GM12801 (cell line): Measurements from ENCODE around the gene EPSTI1.

Experiments used
- CTCF ChIP-seq: IDR thresholded peaks from one replicate; pipeline ENCODE4 v1.5.1; 2011; ENCODE audit warnings: control low read depth; ENCODE audit not compliant: insufficient read length; ENCODE audit errors: extremely low read depth

EPSTI1 gene

GRCh38 chr13:42873081-42873480 lies 119.0 kb downstream of the EPSTI1 start:
- no peak for TF ChIP-seq CTCF

GRCh38 chr13:42867232-42867631 lies 124.8 kb downstream of the EPSTI1 start:
- TF ChIP-seq CTCF = no peak

DNA sequence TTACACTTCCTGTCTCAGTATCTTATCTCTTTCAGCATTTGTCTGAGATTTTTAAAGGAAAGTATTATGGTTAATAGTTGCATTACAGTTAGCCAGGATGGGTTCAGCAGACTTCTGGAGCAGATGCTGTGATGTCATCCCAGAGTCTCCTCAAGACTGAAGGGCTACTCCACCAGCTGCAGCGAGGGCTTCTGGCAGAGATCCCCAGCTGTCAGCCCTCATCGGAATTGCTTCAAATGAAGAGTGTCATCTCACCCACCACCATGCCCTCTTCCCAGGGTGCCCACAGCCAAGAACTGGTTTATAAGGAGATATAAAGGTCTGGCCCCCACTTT lies 126.3 kb downstream of the EPSTI1 start:
- no peak for TF ChIP-seq CTCF

DNA sequence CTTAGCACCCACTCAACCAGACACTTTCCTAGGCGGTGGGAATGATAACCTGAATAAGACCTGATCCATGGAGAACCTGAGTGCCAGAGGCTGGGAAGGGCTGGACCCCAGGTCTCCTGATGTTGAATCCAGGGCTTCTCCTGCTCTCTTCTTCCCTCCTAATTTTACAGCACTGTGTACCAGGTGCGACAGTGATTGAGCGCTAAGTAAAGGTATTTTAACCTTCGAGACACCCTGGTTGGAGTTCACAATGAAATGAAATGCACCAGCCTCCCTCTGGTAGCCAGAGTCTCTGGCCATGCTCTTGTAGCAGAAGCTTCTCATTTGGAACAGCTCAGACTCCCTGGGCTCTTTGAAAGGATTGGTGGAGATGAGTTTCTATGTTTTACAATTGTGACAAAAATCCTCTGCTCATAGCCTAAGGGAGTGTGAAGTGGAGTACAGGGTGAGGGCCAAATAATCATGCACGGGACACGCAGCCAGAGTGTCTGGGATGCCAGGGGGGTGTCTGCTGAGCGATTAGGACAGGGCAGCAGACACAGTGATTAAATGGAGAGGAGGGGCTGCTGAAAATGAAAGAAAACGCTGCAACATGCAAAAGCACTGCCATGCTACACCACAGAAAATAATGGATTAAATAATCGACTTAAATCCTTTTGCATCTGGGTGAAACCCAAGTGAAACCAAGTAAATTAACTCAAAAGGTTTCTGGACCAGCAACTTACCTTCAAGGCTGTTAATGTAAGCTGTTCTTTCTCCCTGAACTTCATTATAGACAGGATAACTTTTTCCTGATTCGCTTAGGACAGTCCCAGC lies 126.9 kb downstream of the EPSTI1 start:
- no peak for TF ChIP-seq CTCF

DNA sequence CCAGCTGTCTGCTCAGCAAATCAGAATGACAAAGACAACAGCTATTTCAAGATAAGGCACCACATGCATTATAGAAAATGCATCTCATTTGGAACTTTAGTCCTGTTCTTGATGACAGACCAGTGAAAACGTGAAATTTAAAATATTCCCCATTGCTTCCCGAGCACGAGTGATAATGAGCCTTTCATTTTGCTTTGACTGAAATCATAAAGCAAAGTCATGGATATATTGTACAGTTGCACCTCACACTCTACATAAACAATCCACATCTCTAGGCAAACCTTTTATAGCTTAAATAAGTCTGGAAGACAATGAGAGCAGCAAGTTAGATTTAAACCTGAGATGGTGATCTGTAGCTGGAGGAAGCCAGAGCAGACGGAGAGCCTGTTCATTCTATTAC lies 131.6 kb downstream of the EPSTI1 start:
- no peak for TF ChIP-seq CTCF

GRCh38 chr13:42859760-42860159 lies 132.3 kb downstream of the EPSTI1 start:
- TF ChIP-seq CTCF = no peak

- no peak for TF ChIP-seq CTCF
Measured at GRCh38 chr13:42855410-42855809, 136.6 kb downstream of the EPSTI1 start.
